Neural progenitor cell (in vitro differentiated cells): Measurements from ENCODE around the gene PATJ. TPM values are rescaled to one million over a fixed set of nuclear protein-coding genes. Genes with fewer than 3 reads are reported as not detected.
"Not testable (repeated sequence)": the region's sequence is repeated elsewhere in the genome, so short reads cannot be mapped to it uniquely, and the experiment has no call there.

ENCODE experiments used
- DNase-seq: peaks from one replicate; pipeline ENCODE4 v3.0.0-alpha.2; 2016; ENCODE audit warnings: low spot score
- H2AFZ ChIP-seq: fragments of 200-600 bp; sonication (generic); replicated peaks from 2 replicates; pipeline ENCODE4 v1.6.1; 2016; ENCODE audit warnings: antibody characterized with exemption
- H3F3A ChIP-seq: fragments of 200-600 bp; sonication (generic); 2 replicates; pipeline ENCODE4 v1.6.1; 2016; ENCODE audit warnings: antibody characterized with exemption, low read depth
- H3K27ac ChIP-seq: fragments of 200-600 bp; sonication (generic); 2 replicates; pipeline ENCODE4 v1.5.1; 2016; ENCODE audit warnings: mild to moderate bottlenecking
- H3K27me3 ChIP-seq: fragments of 200-600 bp; sonication (generic); 2 replicates; pipeline ENCODE4 v1.6.1; 2016; ENCODE audit warnings: mild to moderate bottlenecking, moderate library complexity
- H3K36me3 ChIP-seq: fragments of 200-600 bp; sonication (generic); 2 replicates; pipeline ENCODE4 v1.5.1; 2016
- H3K4me1 ChIP-seq: fragments of 200-600 bp; sonication (generic); 2 replicates; pipeline ENCODE4 v1.6.1; 2016; ENCODE audit warnings: mixed run types
- H3K4me2 ChIP-seq: fragments of 200-600 bp; sonication (generic); 2 replicates; pipeline ENCODE4 v1.6.1; 2016
- H3K4me3 ChIP-seq: fragments of 200-600 bp; sonication (generic); 2 replicates; pipeline ENCODE4 v1.5.1; 2016
- H3K79me2 ChIP-seq: fragments of 200-600 bp; sonication (generic); 2 replicates; pipeline ENCODE4 v1.6.1; 2016; ENCODE audit warnings: low read depth
- H3K9ac ChIP-seq: fragments of 200-600 bp; sonication (generic); 2 replicates; pipeline ENCODE4 v1.6.1; 2016
- H3K9me3 ChIP-seq: fragments of 200-600 bp; sonication (generic); 2 replicates; pipeline ENCODE4 v1.5.1; 2016; ENCODE audit warnings: low read depth
- H4K20me1 ChIP-seq: fragments of 200-600 bp; sonication (generic); 2 replicates; pipeline ENCODE4 v1.6.1; 2016; ENCODE audit warnings: low read depth
- H3K27ac Mint-ChIP-seq: 3 replicates; pipeline ENCODE4 v1.8.0; 2021; ENCODE audit warnings: mixed read lengths
- H3K27me3 Mint-ChIP-seq: 2 replicates; pipeline ENCODE4 v1.8.0; 2022; ENCODE audit warnings: low read depth, mild to moderate bottlenecking, inconsistent platforms, moderate library complexity, mixed read lengths; ENCODE audit not compliant: insufficient read depth
- H3K36me3 Mint-ChIP-seq: 3 replicates; pipeline ENCODE4 v1.8.0; 2021; ENCODE audit warnings: mixed read lengths
- H3K4me1 Mint-ChIP-seq: 3 replicates; pipeline ENCODE4 v1.8.0; 2021; ENCODE audit warnings: mixed read lengths
- H3K4me3 Mint-ChIP-seq: 3 replicates; pipeline ENCODE4 v1.8.0; 2021; ENCODE audit warnings: mild to moderate bottlenecking, moderate library complexity, mixed read lengths
- H3K9me3 Mint-ChIP-seq: 3 replicates; pipeline ENCODE4 v1.8.0; 2020; ENCODE audit warnings: mixed read lengths
- CTCF ChIP-seq: fragments of 200-600 bp; sonication (generic); IDR thresholded peaks from 2 replicates; pipeline ENCODE4 v1.5.1; 2017; ENCODE audit warnings: antibody characterized with exemption, mild to moderate bottlenecking
- EZH2 ChIP-seq: fragments of 200-600 bp; sonication (generic); IDR thresholded peaks from 2 replicates; pipeline ENCODE4 v1.6.1; 2017; ENCODE audit warnings: antibody characterized with exemption, mild to moderate bottlenecking, moderate library complexity
- EZH2phosphoT487 ChIP-seq: fragments of 200-600 bp; sonication (generic); IDR thresholded peaks from 2 replicates; pipeline ENCODE4 v1.6.1; 2017; ENCODE audit warnings: antibody characterized with exemption
- total RNA-seq: library from RNA; depleted of rRNA; stranded (reverse); fragments of >200 nt; gene quantifications from 2 replicates; pipeline ENCODE4 v1.2.3, GENCODE V29; 2015; ENCODE audit warnings: low replicate concordance

Gene PATJ
- total RNA-seq, 1 donor from 2014 or later = 24.8 TPM

GRCh38 chr1:61888808-61889207, 146.5 kb downstream of the PATJ start:
- Mint-ChIP-seq H3K36me3 (peaks cover 4% of the 10 kb centered on the region), H3K27me3 (no peaks in the 10 kb centered on the region), H3K27ac (no peak overlapping the region), H3K9me3 (no peaks in the 10 kb centered on the region), H3K4me1 (no peaks in the 10 kb centered on the region), H3K4me3 (no peak overlapping the region)
- no peaks in the 10 kb centered on the region for H3F3A ChIP-seq
- no peak overlapping the region for H3K4me3 ChIP-seq
- DNase-seq = no peak
- no peaks in the 10 kb centered on the region for H3K4me1 ChIP-seq
- no peaks in the 10 kb centered on the region for H4K20me1 ChIP-seq
- H2AFZ ChIP-seq = no peak overlapping the region
- no peaks in the 10 kb centered on the region for H3K36me3 ChIP-seq
- H3K9ac ChIP-seq = no peak overlapping the region
- TF ChIP-seq EZH2 = no peak
- no peak for TF ChIP-seq EZH2phosphoT487
- no peak for TF ChIP-seq CTCF
- H3K79me2 ChIP-seq = no peaks in the 10 kb centered on the region
- no peaks in the 10 kb centered on the region for H3K27me3 ChIP-seq
- no peak overlapping the region for H3K27ac ChIP-seq
- H3K9me3 ChIP-seq = no peaks in the 10 kb centered on the region
- no peak overlapping the region for H3K4me2 ChIP-seq

- H3K4me1 ChIP-seq, H3K4me3 ChIP-seq, H3K36me3 ChIP-seq, H2AFZ ChIP-seq, H3K4me3 Mint-ChIP-seq, H3K4me1 Mint-ChIP-seq, H3K27me3 ChIP-seq, H3K27ac ChIP-seq, H4K20me1 ChIP-seq, H3K79me2 ChIP-seq, H3K36me3 Mint-ChIP-seq, DNase-seq, H3K4me2 ChIP-seq, H3K9ac ChIP-seq, H3K27ac Mint-ChIP-seq, H3K9me3 ChIP-seq, H3F3A ChIP-seq, H3K27me3 Mint-ChIP-seq: not testable (repeated sequence)
- H3K9me3 Mint-ChIP-seq = peaks cover 11% of the 10 kb centered on the region
Measured at GRCh38 chr1:61890435-61890834, 148.2 kb downstream of the PATJ start.

GRCh38 chr1:61892977-61893376, 150.7 kb downstream of the PATJ start:
- Histone ChIP-seq H3K9ac (no peak overlapping the region), H3K36me3 (no peaks in the 10 kb centered on the region), H3K79me2 (no peaks in the 10 kb centered on the region), H2AFZ (no peak overlapping the region), H3F3A (no peaks in the 10 kb centered on the region), H3K27me3 (no peaks in the 10 kb centered on the region), H3K4me3 (no peak overlapping the region), H4K20me1 (no peaks in the 10 kb centered on the region), H3K4me2 (no peak overlapping the region), H3K27ac (no peak overlapping the region), H3K4me1 (no peaks in the 10 kb centered on the region), H3K9me3 (no peaks in the 10 kb centered on the region)
- Mint-ChIP-seq H3K9me3 (peaks cover 17% of the 10 kb centered on the region), H3K27ac (no peak overlapping the region), H3K4me3 (no peak overlapping the region), H3K27me3 (peaks cover 2% of the 10 kb centered on the region), H3K36me3 (peaks cover 9% of the 10 kb centered on the region), H3K4me1 (no peaks in the 10 kb centered on the region)
- DNase-seq = no peak
- TF ChIP-seq EZH2phosphoT487 (no peak), CTCF (no peak), EZH2 (no peak)

GRCh38 chr1:61894296-61894695, 152.0 kb downstream of the PATJ start:
- H3K4me1 ChIP-seq, H3K9ac ChIP-seq, H3K27ac Mint-ChIP-seq, H3K36me3 ChIP-seq, H3K4me3 ChIP-seq, H3K4me2 ChIP-seq, H3K9me3 ChIP-seq, H3F3A ChIP-seq, H2AFZ ChIP-seq, H3K27me3 ChIP-seq, H3K36me3 Mint-ChIP-seq, H4K20me1 ChIP-seq, H3K4me3 Mint-ChIP-seq, H3K79me2 ChIP-seq, H3K4me1 Mint-ChIP-seq, H3K27ac ChIP-seq, DNase-seq, H3K27me3 Mint-ChIP-seq: not testable (repeated sequence)
- peaks cover 17% of the 10 kb centered on the region for H3K9me3 Mint-ChIP-seq
